ENCODE data around the gene TMC2. TPM values are rescaled to one million over a fixed set of nuclear protein-coding genes. Genes with fewer than 3 reads are reported as not detected.

TMC2 gene
- total and polyA plus RNA-seq, 2 of the 4 experiments (the other 2 are of a cell fraction), result not detected

DNA sequence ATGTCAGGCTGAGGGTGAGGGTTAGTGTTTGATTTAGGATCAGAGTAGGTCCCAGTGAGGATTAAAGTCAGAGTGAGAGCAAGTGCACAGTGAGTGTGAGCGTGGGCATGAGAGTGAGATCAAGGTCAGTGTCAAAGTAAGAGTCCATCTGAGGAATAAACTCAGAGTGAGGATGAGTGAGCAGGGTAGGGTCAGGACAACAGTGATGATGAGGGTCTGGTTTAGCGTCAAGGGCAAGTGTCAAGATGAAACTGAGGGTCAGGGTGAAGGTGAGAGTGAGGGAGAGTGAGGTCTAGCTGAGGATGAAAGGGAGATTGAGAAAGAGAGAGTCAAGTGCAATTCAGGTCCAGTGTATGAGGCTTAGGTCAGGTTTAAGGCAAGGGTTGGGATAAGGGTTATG lies 20.0 kb upstream of the TMC2 start:
- Histone ChIP-seq H3K27me3 (ENCODE audit: control insufficient read depth, insufficient read depth, low read length) (no peaks in the 10 kb centered on the region), H4K5ac (ENCODE audit: low read depth, low read length) (no peak overlapping the region), H3K36me3 (ENCODE audit: control insufficient read depth, insufficient read depth, low read length) (no peaks in the 10 kb centered on the region; the same call in 1 of the 2 replicates), H3K23ac (ENCODE audit: low read depth, low read length) (no peak overlapping the region; the same call in 1 of the 2 replicates), H2BK20ac (ENCODE audit: low read depth, low read length) (0 out of 2 replicates have a peak overlapping the region, but pooled peaks have one; percentile 21), H2AK9ac (replicated peaks; ENCODE audit: low read depth, low read length, poor library complexity) (no peak overlapping the region), H4K8ac (ENCODE audit: low read depth in 2 of 2, low read length in 2 of 2) (no peak overlapping the region), H2AFZ (replicated peaks; ENCODE audit: low read length, poor library complexity) (no peak overlapping the region), H3K79me1 (ENCODE audit: low read depth in 1 of 2, low read length in 2 of 2) (peaks cover 0 to 17% of the 10 kb centered on the region in 2 experiments; a peak in 2 of 4 replicates), H3K4me2 (ENCODE audit: low read depth, low read length) (no peak overlapping the region), H3K14ac (replicated peaks; ENCODE audit: low read depth, low read length) (no peak overlapping the region; the same call in 1 of the 2 replicates), H2AK5ac (ENCODE audit: low read depth, low read length) (peak overlapping the region; percentile 33; the same call in 1 of the 2 replicates), H2BK15ac (ENCODE audit: low read depth, low read length) (peak overlapping the region; percentile 7; the same call in 1 of the 3 replicates), H2BK120ac (ENCODE audit: low read depth, low read length) (no peak overlapping the region; the same call in 1 of the 2 replicates), H3K4ac (ENCODE audit: low read depth, low read length) (no peak overlapping the region), H4K20me1 (ENCODE audit: insufficient read depth, low read length) (no peaks in the 10 kb centered on the region), H3K4me3 (ENCODE audit: insufficient read depth, low read depth, low read length) (no peak overlapping the region), H3K4me1 (ENCODE audit: control insufficient read depth, insufficient read depth, low read length) (peaks cover 6% of the 10 kb centered on the region), H4K91ac (ENCODE audit: insufficient read depth, low read depth, low read length) (no peak overlapping the region), H3K9ac (ENCODE audit: low read depth, low read length) (no peak overlapping the region), H3K27ac (ENCODE audit: insufficient read depth, low read length) (no peak overlapping the region), H3K56ac (ENCODE audit: extremely low read depth, insufficient read depth, low read length) (no peak overlapping the region), H2BK5ac (ENCODE audit: low read depth, low read length, poor library complexity, severe bottlenecking) (no peak overlapping the region), H3K9me3 (ENCODE audit: control insufficient read depth, insufficient read depth, low read length) (no peaks in the 10 kb centered on the region), H3K18ac (ENCODE audit: low read depth, low read length) (no peak overlapping the region), H3K9me1 (ENCODE audit: insufficient read depth, low read length) (peaks cover 24% of the 10 kb centered on the region)
- dilution Hi-C loops (cut with HindIII; ENCODE audit: low sequenced_read_pairs, unreplicated experiment), result no loop called here
- ChIA-PET CTCF (no interaction called here), POLR2A (ENCODE audit: unreplicated experiment) (no interaction called here)
- in situ Hi-C loops (cut with MboI; ENCODE audit: low sequenced_read_pairs), result loop anchor here (25.0 kb wide), 1 partner anchor 321 kb away; the partner anchor contains the start of genes PCED1A and VPS16
- ATAC-seq (ENCODE audit: low read depth) (no peak), DNase-seq (no peak)
- TF ChIP-seq CHD1 (IDR thresholded peaks at IDR 0.05; ENCODE audit: low read depth, low read length) (no peak), NFE2L2 (IDR thresholded peaks at IDR 0.05; ENCODE audit: low read depth, low read length) (no peak), FOS (IDR thresholded peaks at IDR 0.05; ENCODE audit: low read depth, low read length) (no peak), MAFK (IDR thresholded peaks at IDR 0.05; ENCODE audit: low read depth, low read length) (no peak), RCOR1 (IDR thresholded peaks at IDR 0.05; ENCODE audit: insufficient replicate concordance, low read length) (no peak), SMC3 (IDR thresholded peaks at IDR 0.05; ENCODE audit: low read depth, low read length) (no peak), RFX5 (IDR thresholded peaks at IDR 0.05; ENCODE audit: low read depth, low read length) (no peak), BHLHE40 (IDR thresholded peaks at IDR 0.05; ENCODE audit: low read depth, low read length) (no peak)
- intact Hi-C loops (cut with micrococcal nuclease), result no loop called here
- no TSS peak for BruUV-seq (replicated peaks)
- 90% methylated on average over 2 of the region's 2 CpGs; no CpG with 5 or more reads in 1 of the 2 experiments for WGBS, 2 experiments (ENCODE audit: extremely low coverage in 2 of 2, insufficient read length in 1 of 2)
